ENCODE measurements around the gene NUP93.

The NUP93 gene

DNA sequence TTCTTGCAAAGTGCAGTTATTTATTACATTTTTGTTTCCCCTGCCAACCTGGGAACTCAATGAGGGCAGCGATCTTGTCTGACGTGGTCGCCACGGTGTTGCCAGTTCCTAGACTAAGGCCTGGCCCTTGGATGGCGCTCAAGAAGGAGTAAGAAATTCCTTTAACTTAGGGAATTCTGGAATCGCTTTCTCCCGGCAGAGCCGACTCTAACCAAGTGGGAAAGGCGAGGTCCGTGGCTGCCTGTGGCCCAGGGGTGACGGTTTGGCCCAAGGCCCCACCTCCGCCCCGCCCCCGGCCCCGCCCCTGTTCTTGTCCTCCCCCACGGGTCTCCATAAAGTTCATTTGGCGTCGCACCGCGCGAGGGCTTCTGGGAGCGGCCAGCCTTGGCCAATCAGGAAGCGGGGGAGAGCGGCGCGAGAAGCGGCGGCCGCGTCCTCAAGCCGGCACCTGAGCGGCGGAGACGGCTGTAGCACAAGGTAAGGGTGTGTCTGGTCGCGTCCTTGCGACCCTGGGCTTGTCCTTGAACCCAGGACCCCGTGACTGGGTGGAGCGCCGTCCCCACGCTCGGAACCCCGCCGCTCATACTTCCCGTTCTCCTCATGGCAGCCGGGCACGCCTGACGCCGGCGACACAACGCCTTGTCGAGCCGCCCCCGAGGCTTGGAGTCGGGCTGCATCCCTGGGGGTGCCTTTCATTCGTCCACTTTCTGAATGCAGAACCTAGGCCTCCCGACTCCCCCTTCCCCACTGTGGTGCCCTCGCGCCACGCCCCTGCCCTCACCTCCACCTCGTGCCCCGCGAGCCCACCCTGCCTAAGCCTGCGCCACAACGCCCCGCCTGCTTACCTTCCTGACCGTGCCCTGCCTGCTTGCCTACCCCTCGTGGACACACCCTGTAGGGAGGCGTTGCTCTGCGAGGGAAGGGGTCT lies at the start of gene NUP93:
Gene NUP93, plus strand, starts transcription at position 395 of the 928 bp plus-strand sequence. CDS start 18,119 bp downstream, outside the sequence.
- DNase-seq: peak; percentile 93

DNA sequence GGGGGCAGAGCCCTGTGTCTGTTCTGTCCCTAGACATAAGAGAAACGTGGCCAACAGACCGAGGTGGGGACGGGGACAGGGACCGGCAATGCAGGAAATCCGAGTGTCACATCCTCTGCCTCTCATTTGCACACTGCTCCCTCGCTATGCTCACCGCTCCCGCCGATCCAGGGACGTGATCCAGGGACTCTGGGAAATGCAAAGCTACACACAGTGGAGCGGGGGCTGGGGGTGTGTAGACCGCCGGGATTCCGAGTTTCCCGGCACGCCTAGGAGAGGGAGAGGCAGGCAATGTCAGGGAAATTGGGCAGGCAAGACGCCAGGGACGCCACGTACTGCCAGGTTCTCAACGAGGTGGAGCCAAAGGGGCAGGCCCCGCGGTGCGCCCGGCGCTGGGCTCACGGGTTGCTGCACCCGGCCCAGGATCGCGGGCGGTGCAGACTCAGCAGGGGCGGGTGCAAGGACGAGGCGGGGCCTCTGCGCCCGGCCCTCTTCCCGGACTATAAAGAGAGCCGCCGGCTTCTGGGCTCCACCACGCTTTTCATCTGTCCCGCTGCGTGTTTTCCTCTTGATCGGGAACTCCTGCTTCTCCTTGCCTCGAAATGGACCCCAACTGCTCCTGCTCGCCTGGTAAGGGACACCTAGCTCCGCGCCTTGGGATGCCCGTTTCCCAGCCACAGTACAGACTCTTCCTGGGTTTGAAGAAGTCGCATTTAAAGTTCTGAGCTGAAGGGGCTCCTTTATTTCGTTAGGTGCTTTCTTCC lies 47.8 kb upstream of the NUP93 start, which contains the start of gene MT1X:
Gene MT1X, plus strand, starts transcription at position 532 of the 764 bp plus-strand sequence. Its CDS starts 71 bp downstream, at position 603.
- peak; percentile 89 for DNase-seq

DNA sequence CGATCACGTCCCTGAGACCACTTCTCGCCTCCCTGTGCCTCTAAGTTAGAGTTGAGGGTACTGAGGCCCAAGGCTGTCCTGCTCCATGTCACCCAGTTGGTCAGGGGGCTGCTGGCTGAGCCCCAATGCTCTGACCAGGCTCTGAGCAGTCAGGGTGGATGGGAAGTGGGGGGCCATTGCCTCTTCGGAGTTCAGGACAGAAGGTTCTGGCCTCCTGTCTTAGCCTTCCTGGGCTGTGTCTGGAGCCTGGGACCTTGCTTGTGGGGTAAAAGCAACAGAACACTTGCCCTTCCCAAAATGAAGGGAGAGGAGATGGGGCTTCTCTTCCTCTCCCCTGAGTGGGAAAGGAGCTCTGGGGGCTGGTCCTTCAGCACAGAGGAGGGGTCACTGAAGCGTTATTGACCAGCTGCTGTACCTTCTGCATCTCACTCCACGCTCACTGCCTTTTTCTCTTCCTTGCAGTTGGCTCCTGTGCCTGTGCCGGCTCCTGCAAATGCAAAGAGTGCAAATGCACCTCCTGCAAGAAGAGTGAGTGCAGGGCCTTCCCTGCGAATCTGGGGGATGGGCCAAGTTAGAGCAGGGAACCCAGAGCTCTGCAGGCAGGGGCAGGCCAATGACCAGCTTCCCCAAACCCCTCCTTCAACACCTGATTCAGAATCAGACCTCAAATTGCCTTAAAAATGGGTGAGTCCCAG lies 47.1 kb upstream of the NUP93 start:
- DNase-seq: no peak

DNA sequence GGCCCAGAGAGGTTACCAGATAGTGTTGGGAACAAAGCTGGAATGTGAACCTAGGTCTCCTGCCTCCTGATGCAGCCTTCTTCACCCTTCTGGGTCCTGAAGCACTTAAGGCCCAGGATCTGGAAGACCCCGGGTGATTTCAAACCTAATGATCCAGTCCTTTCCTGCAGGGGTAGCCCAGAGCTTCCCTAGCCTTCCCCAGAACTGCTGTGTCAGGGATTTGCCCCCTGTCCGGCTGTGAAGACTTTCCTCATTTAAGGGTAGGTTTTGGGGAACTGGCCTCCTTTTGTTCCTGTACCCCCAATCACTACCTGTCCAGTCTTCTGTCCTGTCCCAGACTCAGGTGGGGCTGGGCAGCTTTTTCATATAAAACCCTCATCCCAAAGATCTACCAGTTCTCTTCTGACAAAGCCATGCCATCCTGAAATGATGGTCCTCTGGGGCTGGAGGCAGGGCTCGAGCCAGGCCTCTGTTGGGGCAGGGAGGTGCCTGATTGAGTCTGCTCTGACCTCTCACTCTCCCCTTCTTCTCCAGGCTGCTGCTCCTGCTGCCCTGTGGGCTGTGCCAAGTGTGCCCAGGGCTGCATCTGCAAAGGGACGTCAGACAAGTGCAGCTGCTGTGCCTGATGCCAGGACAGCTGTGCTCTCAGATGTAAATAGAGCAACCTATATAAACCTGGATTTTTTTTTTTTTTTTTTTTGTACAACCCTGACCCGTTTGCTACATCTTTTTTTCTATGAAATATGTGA lies 46.3 kb upstream of the NUP93 start:
- DNase-seq: no peak

DNA sequence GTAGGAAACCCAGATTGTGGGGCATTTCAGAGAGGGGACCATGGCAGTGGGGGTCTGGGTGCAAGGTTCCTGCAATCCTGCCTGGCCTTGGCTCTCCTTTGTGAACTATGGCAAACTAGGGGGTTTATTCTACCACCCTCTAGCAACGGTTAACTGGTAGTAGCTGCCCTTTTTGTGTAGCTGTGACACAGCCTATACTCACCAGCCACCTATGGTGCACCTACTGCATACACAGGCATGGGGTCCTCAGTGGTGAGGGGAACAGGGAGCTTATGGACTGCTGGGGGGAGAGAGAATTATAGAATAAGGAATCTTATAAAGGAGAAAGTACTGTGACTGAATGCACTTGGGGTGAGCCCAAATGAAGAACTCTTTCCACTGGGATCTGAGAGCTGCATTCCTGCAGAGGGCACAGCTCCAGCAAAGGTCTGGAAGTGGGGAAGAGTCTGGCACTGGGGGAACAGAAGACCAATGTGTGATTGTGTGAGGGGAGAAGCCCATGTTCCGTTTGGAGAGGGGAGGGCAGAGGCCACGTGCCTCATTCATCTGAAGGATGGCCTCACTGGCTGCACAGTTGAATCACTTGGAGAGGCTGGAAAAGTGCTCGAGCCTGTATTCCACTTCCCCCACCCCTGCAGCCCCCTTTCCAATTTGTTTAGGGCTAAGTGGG lies 45.5 kb upstream of the NUP93 start:
- DNase-seq: no peak

DNA sequence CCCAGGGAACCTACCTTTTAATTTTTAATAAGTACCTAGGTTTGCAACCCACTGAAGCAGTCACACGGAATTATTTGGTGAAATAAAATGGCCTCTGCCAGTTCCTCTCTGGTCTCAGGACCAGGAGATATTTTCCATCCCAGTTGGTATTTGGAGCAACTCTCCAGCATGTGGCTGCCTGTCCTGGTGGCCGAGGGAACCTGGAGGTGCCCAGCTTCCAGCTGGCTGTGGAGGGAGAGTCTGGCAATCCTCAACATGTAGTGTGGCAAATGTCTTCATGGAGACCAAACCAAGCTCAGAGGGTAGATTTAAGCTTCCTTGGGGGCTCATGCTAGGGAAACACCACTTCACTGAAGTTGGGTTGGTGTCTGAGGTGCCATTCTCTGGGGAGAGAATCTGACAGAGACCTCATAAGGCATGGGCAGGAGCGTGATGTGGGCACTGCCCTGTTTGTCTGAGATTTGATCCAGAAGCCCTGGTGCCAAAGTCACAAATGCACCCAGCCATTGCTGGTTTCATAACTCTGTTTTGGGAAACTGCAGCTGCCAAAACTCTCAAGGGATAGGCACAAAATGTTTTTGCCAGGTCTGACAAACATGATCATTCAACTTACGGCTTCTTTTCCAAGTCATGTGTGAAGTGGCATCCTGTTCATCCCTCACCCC lies 44.9 kb upstream of the NUP93 start:
- DNase-seq: no peak

DNA sequence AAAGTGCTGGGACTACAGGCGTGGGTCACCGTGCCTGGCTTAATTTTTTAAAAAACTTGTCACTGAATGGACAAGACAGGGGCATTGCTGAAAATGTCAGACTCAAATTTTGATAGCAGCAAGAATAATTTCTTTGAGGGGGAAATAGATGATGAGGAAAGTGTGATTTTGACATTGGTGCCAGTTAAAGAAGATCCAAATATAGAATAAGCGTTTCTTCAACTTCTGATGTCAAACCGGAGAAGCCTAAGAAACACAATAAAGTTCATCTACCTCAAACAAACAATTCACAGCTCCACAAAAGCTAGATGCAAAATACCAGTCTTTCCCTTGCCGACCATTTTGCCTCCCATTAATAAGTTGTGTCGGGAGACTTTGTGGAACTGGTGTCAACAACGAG lies 43.2 kb upstream of the NUP93 start:
- DNase-seq: no peak

DNA sequence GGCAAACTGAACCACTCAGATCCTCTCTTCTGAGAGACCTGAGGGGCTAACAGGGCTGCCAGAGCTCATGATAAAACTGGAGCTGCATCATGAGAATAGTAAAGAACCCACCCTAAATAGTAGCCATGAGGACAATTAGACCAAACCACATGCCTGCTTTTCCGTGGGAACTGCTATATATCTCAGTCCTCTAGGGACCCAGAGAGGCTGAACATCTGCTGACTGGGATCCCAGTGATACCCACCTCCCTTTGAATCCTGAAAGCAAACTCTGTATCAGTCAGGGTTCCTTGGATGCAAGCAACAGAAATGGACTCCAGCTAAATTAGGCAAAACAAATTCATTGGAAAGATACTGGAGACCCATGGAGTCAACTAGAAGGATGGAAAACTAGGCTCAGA lies 41.2 kb upstream of the NUP93 start:
- DNase-seq: no peak

DNA sequence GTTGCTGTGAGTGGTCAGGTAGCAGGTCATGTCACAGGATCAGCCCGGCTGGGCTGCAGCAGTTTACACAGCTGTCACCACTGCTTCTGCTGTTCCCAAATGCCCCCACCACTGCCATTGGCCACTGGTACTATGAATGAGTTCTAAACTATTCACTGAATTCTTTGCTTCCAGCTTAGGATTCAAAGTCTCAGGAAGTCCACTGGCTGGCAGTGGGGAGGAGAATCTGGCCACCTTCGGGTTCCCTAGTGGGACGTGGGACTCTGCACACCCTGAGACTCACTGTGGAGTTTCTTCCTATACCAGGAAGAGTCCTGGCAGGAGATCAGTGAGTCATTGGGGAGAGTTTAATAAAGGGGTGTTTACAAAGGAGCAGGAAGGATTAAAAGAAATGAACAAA lies 40.8 kb upstream of the NUP93 start:
- no peak for DNase-seq

DNA sequence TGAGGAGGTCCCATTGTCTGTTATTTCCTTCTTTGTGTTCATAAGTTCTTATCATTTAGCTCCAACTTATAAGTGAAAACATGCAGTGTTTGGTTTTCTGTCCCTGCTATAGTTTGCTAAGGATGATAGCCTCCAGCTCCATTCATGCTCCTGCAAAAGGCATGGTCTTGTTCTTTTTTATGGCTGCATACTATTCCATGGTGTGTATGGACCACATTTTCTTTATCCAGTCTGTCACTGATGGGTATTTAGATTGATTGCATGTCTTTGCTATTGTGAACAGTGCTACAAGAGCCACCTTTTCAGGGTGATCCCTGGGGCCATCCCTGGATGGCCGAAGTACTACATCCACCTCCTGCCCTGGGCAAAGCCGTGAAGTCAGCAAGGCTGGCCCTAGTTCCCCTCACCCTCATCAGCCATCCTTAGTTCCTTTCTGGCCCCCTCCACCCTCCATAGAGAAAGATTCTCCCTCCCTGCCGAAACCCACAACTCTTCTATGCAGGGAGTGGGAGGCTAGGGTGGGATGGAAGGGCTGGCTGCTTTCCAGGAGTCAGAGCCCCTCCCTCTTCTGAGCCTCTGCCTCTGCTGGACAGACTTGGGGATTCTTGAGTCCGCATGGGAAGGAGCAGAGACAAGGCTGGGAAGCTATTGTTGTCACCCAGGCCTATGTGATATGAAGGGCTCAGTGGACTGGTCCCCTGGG lies 39.4 kb upstream of the NUP93 start:
- no peak for DNase-seq

DNA sequence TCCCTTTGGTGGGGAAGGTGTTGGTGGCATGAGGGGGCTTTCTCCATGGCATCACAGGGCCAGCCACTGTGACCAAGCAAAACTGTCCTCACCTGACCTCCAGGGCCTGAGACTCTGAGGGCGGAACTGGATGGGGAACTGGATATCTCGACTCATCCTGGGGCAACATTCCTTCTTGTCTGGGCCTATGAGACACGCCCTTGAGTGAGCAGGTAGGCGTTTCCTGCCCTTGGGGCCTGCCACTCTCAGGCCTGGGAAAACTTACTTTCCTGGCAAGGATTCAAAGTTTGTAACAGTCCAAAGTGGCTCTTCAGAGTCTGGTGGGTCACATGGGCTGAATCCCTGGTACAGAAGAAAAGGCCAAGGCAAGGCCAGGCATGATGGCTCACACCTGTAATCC lies 38.0 kb upstream of the NUP93 start:
- no peak for DNase-seq

DNA sequence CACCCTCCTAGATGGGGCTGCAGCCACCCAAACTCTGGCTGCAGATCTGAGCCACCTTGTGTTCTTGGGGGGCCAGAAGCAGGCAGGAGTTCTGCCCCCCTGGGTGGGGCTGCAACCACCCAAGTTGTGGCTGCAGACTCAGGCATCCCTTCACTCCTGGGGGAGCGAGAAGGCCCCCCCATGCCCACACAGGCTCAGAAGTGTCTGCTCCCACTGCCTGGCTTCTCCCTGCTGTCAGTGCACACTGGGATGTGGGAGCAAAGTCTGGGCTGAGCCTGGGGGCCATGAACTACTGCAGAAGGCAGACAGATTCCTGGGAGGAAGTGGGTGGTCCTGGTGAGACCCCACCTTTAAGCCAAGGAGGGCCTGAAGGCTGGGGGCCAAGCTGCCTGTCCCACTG lies 34.7 kb upstream of the NUP93 start:
- no peak for DNase-seq

DNA sequence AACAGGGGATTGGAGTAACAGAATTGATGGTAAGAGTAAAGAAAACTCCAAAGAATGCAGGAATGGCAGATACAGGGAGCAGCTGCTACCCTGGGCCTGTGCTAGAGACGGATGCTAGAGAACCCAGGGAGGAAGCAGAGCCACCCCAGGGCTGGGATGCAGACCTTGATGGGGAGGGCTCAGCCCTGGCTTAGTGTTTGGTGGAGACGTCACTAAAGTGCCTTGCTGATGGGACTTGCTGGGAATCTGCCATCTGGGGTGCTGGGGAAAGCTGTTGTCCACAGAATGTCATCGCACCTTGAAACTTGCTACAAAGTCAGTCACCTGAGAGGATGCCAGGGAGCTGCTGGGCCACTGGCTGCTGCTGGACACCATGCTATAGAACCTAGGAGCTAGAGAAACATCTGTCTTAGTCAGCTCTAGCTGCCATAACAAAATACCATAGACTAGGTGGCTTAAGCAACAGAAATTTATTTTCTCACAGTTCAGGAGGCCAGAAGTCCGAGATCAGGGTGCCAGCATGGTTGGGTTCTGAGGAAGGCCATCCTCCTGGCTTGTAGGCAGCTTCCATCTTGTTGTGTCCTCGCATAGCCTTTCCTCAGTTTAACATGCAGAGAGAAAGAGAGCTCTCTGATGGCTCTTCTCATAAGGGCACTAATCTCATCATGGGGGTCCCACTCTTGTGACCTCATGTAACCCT lies 32.3 kb upstream of the NUP93 start:
- no peak for DNase-seq

DNA sequence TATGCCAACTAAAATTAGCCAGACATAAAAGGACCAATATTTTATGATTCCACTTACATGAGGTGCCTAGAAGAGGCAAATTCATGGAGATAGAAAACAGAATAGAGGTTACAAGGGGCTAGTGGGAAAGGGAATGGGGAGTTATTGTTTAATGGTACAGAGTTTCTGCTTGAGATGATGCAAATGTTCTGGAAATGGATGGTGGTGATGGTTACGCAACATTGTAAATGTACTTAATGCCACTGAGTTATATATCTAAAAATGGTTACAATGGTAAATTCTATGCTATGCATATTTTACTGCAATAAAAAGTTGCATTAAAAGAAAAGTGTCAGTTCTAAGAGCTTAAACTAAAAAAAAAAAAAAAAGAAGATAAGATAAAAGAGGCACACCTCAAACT lies 29.7 kb upstream of the NUP93 start:
- no peak for DNase-seq

DNA sequence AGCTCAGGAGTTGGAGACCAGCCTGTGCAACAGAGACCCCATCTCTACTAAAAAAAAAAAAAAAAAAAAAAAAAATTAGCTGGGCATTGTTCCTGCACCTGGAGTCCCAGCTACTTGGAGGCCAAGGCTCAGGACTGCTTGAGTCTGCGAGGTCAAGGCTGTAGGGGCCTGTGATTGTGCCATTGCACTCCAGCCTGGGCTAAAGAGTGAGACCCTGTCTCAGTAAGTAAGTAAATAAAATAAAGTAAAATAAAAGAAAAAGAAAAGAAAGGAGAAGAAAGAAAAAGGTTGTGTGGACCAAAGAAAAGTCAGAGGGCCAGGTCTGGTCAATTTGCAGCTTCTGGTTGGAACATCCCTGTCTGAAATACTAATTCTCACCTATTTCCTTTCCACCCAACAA lies 29.3 kb upstream of the NUP93 start:
- DNase-seq: no peak

DNA sequence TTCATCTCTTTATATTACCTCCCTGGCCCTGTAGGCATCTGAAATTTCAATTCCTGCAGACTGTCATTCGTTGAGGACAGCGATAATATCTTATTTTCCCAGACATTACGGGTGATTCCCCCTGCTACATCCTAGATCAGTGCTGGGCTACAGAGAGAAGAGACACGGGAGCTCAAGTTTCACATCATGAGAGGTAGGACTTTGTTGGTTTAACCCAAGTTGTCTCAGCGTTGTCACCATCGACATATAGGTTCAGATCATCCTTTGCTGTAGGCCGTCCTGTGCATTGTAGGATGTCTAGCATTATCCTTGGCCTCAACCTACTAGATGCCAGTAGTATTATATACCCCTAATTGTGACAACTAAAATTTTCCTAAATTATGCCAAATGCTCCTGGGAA lies 28.4 kb upstream of the NUP93 start:
- no peak for DNase-seq

DNA sequence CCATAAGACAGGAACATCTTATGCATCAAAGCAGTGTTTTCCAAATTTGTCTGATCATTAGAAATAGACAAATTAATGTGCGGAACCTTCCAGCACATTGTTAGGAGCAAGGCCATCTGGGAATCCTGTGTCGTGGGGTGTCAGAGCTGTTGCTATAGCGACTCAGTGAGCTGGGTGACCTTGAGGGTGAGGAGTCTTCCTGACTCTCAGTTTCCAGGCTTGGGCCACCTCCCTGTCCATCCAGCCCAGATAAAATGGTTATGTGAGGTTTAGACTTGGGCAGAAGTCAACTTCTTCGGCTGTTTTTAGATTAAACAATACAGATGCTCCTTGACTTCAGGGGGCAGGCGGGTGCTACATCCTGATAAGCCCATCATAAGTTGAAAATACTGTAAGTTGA lies 27.1 kb upstream of the NUP93 start:
- DNase-seq: no peak

DNA sequence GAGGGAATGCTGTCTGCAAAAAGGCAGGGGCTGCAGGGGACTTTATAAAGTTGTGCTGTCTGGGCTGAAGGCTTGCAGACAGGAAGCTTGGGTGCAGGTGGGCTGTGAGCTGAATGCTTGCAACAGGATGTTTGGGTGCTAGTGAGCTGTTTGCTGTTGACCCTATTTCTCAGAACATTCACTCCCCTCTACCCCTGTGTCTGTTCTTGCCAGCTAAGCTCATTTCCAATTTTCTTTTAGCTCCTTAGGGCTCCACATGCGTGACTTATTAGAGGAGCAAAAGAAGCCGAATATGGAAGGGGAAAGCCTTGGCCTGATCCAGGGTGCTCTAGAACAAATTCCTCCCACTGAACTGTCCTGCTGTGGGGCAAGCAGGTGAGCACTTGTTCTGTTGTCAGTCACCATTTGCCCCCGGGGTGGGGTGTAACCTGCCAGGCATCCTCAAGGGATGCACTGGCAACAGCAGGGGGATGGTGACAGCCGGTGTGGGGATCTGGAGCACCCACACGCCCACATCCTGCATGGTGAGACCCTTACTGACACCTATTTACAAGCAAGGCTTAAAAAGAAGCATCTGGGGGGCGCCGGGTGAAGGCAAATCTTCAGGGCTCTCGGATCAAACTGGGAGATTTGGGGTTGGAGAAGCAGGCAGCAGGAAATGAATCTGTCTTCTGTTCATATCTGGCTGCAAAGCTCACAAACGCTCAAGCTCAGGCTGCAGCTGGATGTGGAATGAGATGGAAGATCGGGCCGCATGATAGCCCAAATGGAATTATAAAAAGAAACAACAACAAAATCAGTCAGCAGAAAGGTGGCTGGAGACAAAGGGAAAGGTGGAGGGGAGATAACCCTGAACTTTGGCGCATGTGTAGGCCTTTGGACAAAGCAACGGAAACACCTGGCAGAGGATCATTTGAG lies 21.1 kb upstream of the NUP93 start:
- DNase-seq: no peak

DNA sequence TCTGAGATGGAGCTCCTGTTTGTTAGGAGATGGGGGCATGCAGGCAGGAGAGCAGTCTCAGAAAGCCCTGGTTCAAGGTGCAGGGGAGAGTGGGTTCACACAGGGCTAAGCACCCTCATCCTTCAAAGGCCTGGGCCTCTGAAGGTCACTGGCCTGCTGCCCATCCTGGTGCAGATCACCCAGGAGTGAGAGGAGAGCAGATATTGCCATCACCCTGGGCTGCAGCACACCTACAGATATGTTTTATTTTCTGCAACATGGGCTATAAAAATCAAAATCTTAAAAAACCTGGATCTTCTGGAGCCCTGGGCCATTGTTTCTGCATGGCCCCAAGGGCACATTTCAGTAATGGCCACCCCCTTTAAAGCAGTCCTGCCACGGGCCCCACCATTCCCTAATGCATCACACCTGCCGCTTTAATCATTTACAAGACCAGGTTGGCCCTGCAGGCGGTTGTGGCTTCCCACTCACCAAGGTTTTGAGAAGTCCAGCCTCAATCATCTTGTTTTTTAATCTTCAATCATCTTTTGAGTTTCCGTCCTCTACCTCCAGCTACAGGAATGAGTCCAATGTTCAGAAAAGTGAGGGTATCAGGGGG lies 20.4 kb upstream of the NUP93 start:
- no peak for DNase-seq
